Esophagus squamous epithelium (tissue), 5 donors: ENCODE results near the gene WFDC5. TPM values are rescaled to one million over a fixed set of nuclear protein-coding genes. Genes with fewer than 3 reads are reported as not detected.

Experiments used
- DNase-seq: peaks from one replicate; lab custom pipeline; 2025; lab: John Stamatoyannopoulos, UW
- H3K27ac ChIP-seq, 4 donors: fragments of 200-600 bp; sonication (generic); one replicate each; pipeline ENCODE4 v1.5.1; 2016 to 2019; ENCODE audit warnings: mild to moderate bottlenecking in 1 of 4
- H3K27me3 ChIP-seq, 4 donors: fragments of 200-600 bp; sonication (generic); 1 replicate in 3 of 4; 2 replicates in 1 of 4; pipeline versions ENCODE4 v1.5.1 to v1.6.0; 2017 to 2021; ENCODE audit warnings: antibody characterized with exemption in 1 of 4
- H3K36me3 ChIP-seq, 3 donors: fragments of 200-600 bp; sonication (generic); one replicate each; pipeline ENCODE4 v1.5.1; 2016 to 2019
- H3K4me1 ChIP-seq, 3 donors: fragments of 200-600 bp; sonication (generic); one replicate each; pipeline ENCODE4 v1.5.1; 2017 to 2019
- H3K4me3 ChIP-seq, 4 donors: fragments of 200-600 bp; sonication (generic); 1 replicate in 3 of 4; 2 replicates in 1 of 4; pipeline ENCODE4 v1.5.1; 2016 to 2019; ENCODE audit warnings: mild to moderate bottlenecking in 2 of 4, moderate library complexity in 1 of 4
- H3K9me3 ChIP-seq, 3 donors: fragments of 200-600 bp; sonication (generic); one replicate each; pipeline ENCODE4 v1.5.1; 2016 to 2019
- POLR2A ChIP-seq, 4 donors: fragments of 450-650 bp; IDR thresholded peaks; one replicate each; pipeline ENCODE4 v1.6.1; 2017; ENCODE audit warnings: antibody characterized with exemption in 4 of 4, mild to moderate bottlenecking in 4 of 4, moderate library complexity in 3 of 4
- WGBS, 2 donors: methylation state at CpG; one replicate each; pipeline ENCODE4 v1.1.5; 2018; 5-methylcytosine and 5-hydroxymethylcytosine counted together
- intact Hi-C: fragments of 100-400 bp; cut with DNase I; formaldehyde crosslinking; loops from one replicate; pipeline ENCODE4 v1.15.0; 2022
- total RNA-seq, 4 donors: library from RNA; depleted of rRNA; stranded (reverse); fragments of >200 nt; gene quantifications; one replicate each; pipeline ENCODE4 v1.1.0, GENCODE V29; 2016
- TF ChIP-seq, protein P1 (sequence below), 6 experiments: fragments of 450-650 bp in 4 of 6; fragments of 200-600 bp in 2 of 6; sonication (generic) in 2 of 6; IDR thresholded peaks; one replicate each; pipeline ENCODE4 v1.5.1; 2016 to 2019; ENCODE audit warnings: antibody characterized with exemption in 6 of 6, mild to moderate bottlenecking in 4 of 6, moderate library complexity in 4 of 6
- donor health status: DM: yes; HTN: yes; CAD: no.

Gene WFDC5
- total RNA-seq, 4 donors from 2014 or later: 3.1 to 32.1 (median 4.6) TPM

GRCh38 chr20:45085867-45086266, 29.1 kb downstream of the WFDC5 start:
- H3K27me3 ChIP-seq: no peaks in the 10 kb centered on the region
- H3K4me3 ChIP-seq: no peak overlapping the region
- intact Hi-C loops: no loop called here
- H3K4me1 ChIP-seq: peaks cover 0 to 8% (median 0%) of the 10 kb centered on the region in 3 donors
- no peak for DNase-seq
- no peak for TF ChIP-seq POLR2A (IDR thresholded peaks at IDR 0.05)
- TF ChIP-seq, protein P1, sequence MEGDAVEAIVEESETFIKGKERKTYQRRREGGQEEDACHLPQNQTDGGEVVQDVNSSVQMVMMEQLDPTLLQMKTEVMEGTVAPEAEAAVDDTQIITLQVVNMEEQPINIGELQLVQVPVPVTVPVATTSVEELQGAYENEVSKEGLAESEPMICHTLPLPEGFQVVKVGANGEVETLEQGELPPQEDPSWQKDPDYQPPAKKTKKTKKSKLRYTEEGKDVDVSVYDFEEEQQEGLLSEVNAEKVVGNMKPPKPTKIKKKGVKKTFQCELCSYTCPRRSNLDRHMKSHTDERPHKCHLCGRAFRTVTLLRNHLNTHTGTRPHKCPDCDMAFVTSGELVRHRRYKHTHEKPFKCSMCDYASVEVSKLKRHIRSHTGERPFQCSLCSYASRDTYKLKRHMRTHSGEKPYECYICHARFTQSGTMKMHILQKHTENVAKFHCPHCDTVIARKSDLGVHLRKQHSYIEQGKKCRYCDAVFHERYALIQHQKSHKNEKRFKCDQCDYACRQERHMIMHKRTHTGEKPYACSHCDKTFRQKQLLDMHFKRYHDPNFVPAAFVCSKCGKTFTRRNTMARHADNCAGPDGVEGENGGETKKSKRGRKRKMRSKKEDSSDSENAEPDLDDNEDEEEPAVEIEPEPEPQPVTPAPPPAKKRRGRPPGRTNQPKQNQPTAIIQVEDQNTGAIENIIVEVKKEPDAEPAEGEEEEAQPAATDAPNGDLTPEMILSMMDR (IDR thresholded peaks at IDR 0.05): no peak
- H3K9me3 ChIP-seq: peaks cover 0 to 6% (median 0%) of the 10 kb centered on the region in 3 donors
- H3K36me3 ChIP-seq: peaks cover 0 to 22% (median 0%) of the 10 kb centered on the region in 3 donors
- no peak overlapping the region for H3K27ac ChIP-seq
- 100% methylated on average over 1 of the region's 1 CpG; no CpG with 5 or more reads in 1 of the 2 donors for WGBS, 2 donors

GRCh38 chr20:45085289-45085688, 29.7 kb downstream of the WFDC5 start:
- WGBS, 2 donors: 54 to 61% methylated on average over 2 of the region's 2 CpGs

DNA sequence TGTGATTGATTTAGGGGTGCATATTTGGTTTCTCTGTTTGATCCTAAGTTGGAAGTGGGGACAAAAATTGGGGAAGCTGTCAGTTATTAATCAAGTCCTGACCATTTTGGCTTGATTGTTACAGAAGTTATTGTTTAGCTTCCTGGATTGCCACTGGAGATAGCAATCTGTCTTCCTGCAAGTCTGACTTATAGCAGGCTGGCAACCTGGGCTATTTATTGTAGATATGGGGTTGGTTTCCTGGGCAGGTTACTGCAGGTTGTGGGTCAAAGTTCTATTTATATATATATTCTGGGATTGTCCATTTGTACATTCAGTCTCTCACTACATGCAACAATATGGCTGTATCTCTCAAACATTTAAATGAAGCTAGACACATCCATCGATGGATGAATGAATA, 31.8 kb downstream of the WFDC5 start:
- no peak for DNase-seq
- intact Hi-C loops: no loop called here
- Histone ChIP-seq H3K27ac (no peak overlapping the region), H3K9me3 (peaks cover 0 to 6% (median 0%) of the 10 kb centered on the region in 3 donors), H3K27me3 (no peaks in the 10 kb centered on the region), H3K4me1 (peaks cover 0 to 4% (median 0%) of the 10 kb centered on the region in 3 donors), H3K36me3 (peaks cover 0 to 45% (median 0%) of the 10 kb centered on the region in 3 donors), H3K4me3 (no peak overlapping the region)
- TF ChIP-seq, protein P1 (IDR thresholded peaks at IDR 0.05): no peak
- no peak for TF ChIP-seq POLR2A (IDR thresholded peaks at IDR 0.05)
- WGBS, 2 donors: 86 to 100% methylated on average over 1 of the region's 1 CpG

More at GRCh38 chr20:45085289-45085688, 29.7 kb downstream of the WFDC5 start:
- DNase-seq: no peak
- intact Hi-C loops: no loop called here
- TF ChIP-seq, protein P1 (IDR thresholded peaks at IDR 0.05): no peak
- no peak for TF ChIP-seq POLR2A (IDR thresholded peaks at IDR 0.05)
- H3K9me3 ChIP-seq: peaks cover 0 to 6% (median 0%) of the 10 kb centered on the region in 3 donors
- H3K4me3 ChIP-seq: no peak overlapping the region
- H3K27me3 ChIP-seq: no peaks in the 10 kb centered on the region
- H3K4me1 ChIP-seq: peaks cover 0 to 8% (median 0%) of the 10 kb centered on the region in 3 donors
- H3K27ac ChIP-seq: no peak overlapping the region
- H3K36me3 ChIP-seq: peaks cover 0 to 28% (median 0%) of the 10 kb centered on the region in 3 donors

DNA sequence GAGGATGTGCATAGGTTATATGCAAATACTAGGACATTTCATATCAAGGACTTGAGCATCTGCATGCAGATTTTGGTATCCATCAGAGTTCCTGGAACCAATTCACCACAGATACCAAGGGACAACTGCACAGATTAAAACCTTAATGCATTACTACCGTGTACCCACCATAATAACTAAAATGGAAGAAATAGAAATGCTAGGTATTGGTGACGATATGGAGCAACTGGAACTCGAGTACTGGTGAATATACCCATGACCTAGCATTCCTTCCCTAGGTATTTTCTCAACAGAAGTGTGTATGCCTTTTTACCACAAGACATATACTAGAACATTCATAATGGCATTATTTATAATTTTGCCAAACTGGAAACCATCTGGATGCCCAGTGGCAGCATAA, 32.5 kb downstream of the WFDC5 start:
- H3K36me3 ChIP-seq: peaks cover 0 to 52% (median 0%) of the 10 kb centered on the region in 3 donors
- TF ChIP-seq, protein P1 (IDR thresholded peaks at IDR 0.05): no peak
- no peak for TF ChIP-seq POLR2A (IDR thresholded peaks at IDR 0.05)
- H3K27me3 ChIP-seq: no peaks in the 10 kb centered on the region
- 93 to 97% methylated on average over 3 of the region's 3 CpGs for WGBS, 2 donors
- DNase-seq: no peak
- peaks cover 0 to 6% (median 0%) of the 10 kb centered on the region in 3 donors for H3K9me3 ChIP-seq
- no peak overlapping the region for H3K4me3 ChIP-seq
- no peaks in the 10 kb centered on the region for H3K4me1 ChIP-seq
- H3K27ac ChIP-seq: no peak overlapping the region
- intact Hi-C loops: no loop called here

- 74 to 77% methylated on average over 5 of the region's 5 CpGs for WGBS, 2 donors
- peaks cover 0 to 66% (median 8%) of the 10 kb centered on the region in 3 donors for H3K36me3 ChIP-seq
- TF ChIP-seq, protein P1 (IDR thresholded peaks at IDR 0.05): peak in 2 of 6 experiments; percentile 21 to 24
- TF ChIP-seq POLR2A (IDR thresholded peaks at IDR 0.05): no peak
Measured at GRCh38 chr20:45080867-45081624, 33.9 kb downstream of the WFDC5 start.

More at GRCh38 chr20:45080867-45081624, 33.9 kb downstream of the WFDC5 start:
- Histone ChIP-seq H3K9me3 (peaks cover 0 to 6% (median 0%) of the 10 kb centered on the region in 3 donors), H3K27ac (no peak overlapping the region), H3K4me3 (no peak overlapping the region), H3K27me3 (no peaks in the 10 kb centered on the region), H3K4me1 (no peaks in the 10 kb centered on the region)
- intact Hi-C loops: no loop called here
- DNase-seq: no peak
